NCI-H2029 treated with DMSO at 0.1 percent for 48 hours (cell line): Measurements from ENCODE around the gene ALOX5AP.
A peak's percentile ranks its signal among the peaks of the same experiment; 100 is the strongest.

Experiments used
- DNase-seq: peaks from one replicate; lab custom pipeline; 2025; lab: John Stamatoyannopoulos, UW

The ALOX5AP gene

GRCh38 chr13:30796631-30797601 lies 61.6 kb downstream of the ALOX5AP start:
- DNase-seq = peak; percentile 4

GRCh38 chr13:30797847-30798535 lies 62.6 kb downstream of the ALOX5AP start:
- DNase-seq = no peak

- no peak for DNase-seq
Observed at GRCh38 chr13:30798776-30799355, 63.5 kb downstream of the ALOX5AP start.

GRCh38 chr13:30799356-30799824 lies 64.0 kb downstream of the ALOX5AP start:
- DNase-seq = no peak

GRCh38 chr13:30800107-30800506 lies 64.8 kb downstream of the ALOX5AP start:
- DNase-seq = no peak

- no peak for DNase-seq
Observed at GRCh38 chr13:30802501-30802900, 67.2 kb downstream of the ALOX5AP start.

GRCh38 chr13:30802953-30803478 lies 67.7 kb downstream of the ALOX5AP start:
- DNase-seq = peak; percentile 34

GRCh38 chr13:30803749-30804148 lies 68.4 kb downstream of the ALOX5AP start:
- no peak for DNase-seq

GRCh38 chr13:30804474-30804873 lies 69.1 kb downstream of the ALOX5AP start:
- DNase-seq = no peak

- DNase-seq = no peak
Observed at GRCh38 chr13:30805132-30805537, 69.8 kb downstream of the ALOX5AP start.

- no peak for DNase-seq
Observed at GRCh38 chr13:30805603-30806011, 70.3 kb downstream of the ALOX5AP start.

GRCh38 chr13:30806784-30807183 lies 71.4 kb downstream of the ALOX5AP start:
- DNase-seq = no peak

GRCh38 chr13:30807392-30807791 lies 72.0 kb downstream of the ALOX5AP start:
- no peak for DNase-seq

- DNase-seq = no peak
Observed at GRCh38 chr13:30808600-30808999, 73.3 kb downstream of the ALOX5AP start.

- DNase-seq = no peak
Observed at GRCh38 chr13:30809787-30810186, 74.4 kb downstream of the ALOX5AP start.

GRCh38 chr13:30810261-30810701 lies 74.9 kb downstream of the ALOX5AP start:
- DNase-seq = no peak

GRCh38 chr13:30810801-30811200 lies 75.5 kb downstream of the ALOX5AP start:
- DNase-seq = no peak
